ENCODE results near the gene CYP4B1. TPM values are rescaled to one million over a fixed set of nuclear protein-coding genes. Genes with fewer than 3 reads are reported as not detected.
A peak's percentile ranks its signal among the peaks of the same experiment; 100 is the strongest.

Gene CYP4B1
- total RNA-seq, 4 donors from 2014 or later, result 578 to 1,081 (median 834) TPM

GRCh38 chr1:46797696-46798470 is 963 bp upstream of the CYP4B1 start:
- Histone ChIP-seq H3K36me3 (no peaks in the 10 kb centered on the region), H3K4me3 (no peak overlapping the region), H3K4me1 (peaks cover 0 to 7% (median 0%) of the 10 kb centered on the region in 4 donors), H3K27me3 (no peaks in the 10 kb centered on the region), H3K9me3 (no peaks in the 10 kb centered on the region), H3K27ac (peak overlapping the region in 1 of 4 donors; percentile 94)
- WGBS, 2 donors, result 76 to 87% methylated on average over 1 of the region's 1 CpG
- DNase-seq (ENCODE audit: low spot score in 2 of 2), result no peak
- no peak for TF ChIP-seq CTCF (IDR thresholded peaks at IDR 0.05)
- no peak for TF ChIP-seq POLR2A (IDR thresholded peaks at IDR 0.05)
- TF ChIP-seq EP300 (IDR thresholded peaks at IDR 0.05), result no peak

- peaks cover 0 to 22% (median 0%) of the 10 kb centered on the region in 4 donors for H3K4me1 ChIP-seq
- H3K27me3 ChIP-seq, result no peaks in the 10 kb centered on the region
- H3K27ac ChIP-seq, result peak overlapping the region; percentile 69 to 94 (median 82)
- no peaks in the 10 kb centered on the region for H3K36me3 ChIP-seq
- TF ChIP-seq CTCF (IDR thresholded peaks at IDR 0.05), result no peak
- TF ChIP-seq POLR2A (IDR thresholded peaks at IDR 0.05), result no peak
- no peak for TF ChIP-seq EP300 (IDR thresholded peaks at IDR 0.05)
- H3K9me3 ChIP-seq, result no peaks in the 10 kb centered on the region
- 50 to 56% methylated on average over 4 of the region's 4 CpGs for WGBS, 2 donors
- peak overlapping the region; percentile 33 to 56 (median 46) for H3K4me3 ChIP-seq
- DNase-seq (ENCODE audit: low spot score in 2 of 2), result no peak
Observed at GRCh38 chr1:46800742-46801141, 1.9 kb downstream of the CYP4B1 start.

GRCh38 chr1:46801323-46802055 is 2.6 kb downstream of the CYP4B1 start:
- Histone ChIP-seq H3K4me3 (peak overlapping the region; percentile 33 to 56 (median 46)), H3K9me3 (no peaks in the 10 kb centered on the region), H3K36me3 (no peaks in the 10 kb centered on the region), H3K4me1 (peaks cover 0 to 28% (median 0%) of the 10 kb centered on the region in 4 donors), H3K27ac (peak overlapping the region; percentile 69 to 94 (median 82)), H3K27me3 (no peaks in the 10 kb centered on the region)
- TF ChIP-seq EP300 (IDR thresholded peaks at IDR 0.05) (no peak), POLR2A (IDR thresholded peaks at IDR 0.05) (no peak), CTCF (IDR thresholded peaks at IDR 0.05) (no peak)
- no peak for DNase-seq (ENCODE audit: low spot score in 2 of 2)
- 79 to 80% methylated on average over 5 of the region's 5 CpGs for WGBS, 2 donors

GRCh38 chr1:46802081-46802480 is 3.2 kb downstream of the CYP4B1 start:
- Histone ChIP-seq H3K4me1 (peaks cover 0 to 31% (median 0%) of the 10 kb centered on the region in 4 donors), H3K36me3 (no peaks in the 10 kb centered on the region), H3K27ac (peak overlapping the region; percentile 69 to 94 (median 82)), H3K27me3 (no peaks in the 10 kb centered on the region), H3K4me3 (peak overlapping the region; percentile 33 to 56 (median 46)), H3K9me3 (no peaks in the 10 kb centered on the region)
- TF ChIP-seq EP300 (IDR thresholded peaks at IDR 0.05), result no peak
- no peak for TF ChIP-seq POLR2A (IDR thresholded peaks at IDR 0.05)
- no peak for TF ChIP-seq CTCF (IDR thresholded peaks at IDR 0.05)
- no peak for DNase-seq (ENCODE audit: low spot score in 2 of 2)
- WGBS, 2 donors, result 0 to 93% methylated on average over 1 of the region's 1 CpG

Data from tibial nerve (tissue), 4 donors.